ENCODE results near the gene NTM. TPM values are rescaled to one million over a fixed set of nuclear protein-coding genes. Genes with fewer than 3 reads are reported as not detected.

The NTM gene
- total RNA-seq, 1 donor from 2014 or later = 82.7 TPM

- H3K27me3 Mint-ChIP-seq (ENCODE audit: unreplicated experiment) = peaks cover 9% of the 10 kb centered on the region
- H3K4me1 Mint-ChIP-seq (ENCODE audit: unreplicated experiment) = no peaks in the 10 kb centered on the region
- H3K27ac Mint-ChIP-seq (ENCODE audit: unreplicated experiment) = no peak overlapping the region
- no peaks in the 10 kb centered on the region for H3K36me3 Mint-ChIP-seq (ENCODE audit: unreplicated experiment)
- TF ChIP-seq CTCF (IDR thresholded peaks at IDR 0.05) = no peak
- no peak for DNase-seq (ENCODE audit: extremely low spot score, unreplicated experiment)
- no peak overlapping the region for H3K4me3 Mint-ChIP-seq (ENCODE audit: unreplicated experiment)
- no peaks in the 10 kb centered on the region for H3K9me3 Mint-ChIP-seq (ENCODE audit: unreplicated experiment)
Observed at GRCh38 chr11:131538322-131538721, 167.9 kb downstream of the NTM start.

- no peaks in the 10 kb centered on the region for H3K36me3 Mint-ChIP-seq (ENCODE audit: unreplicated experiment)
- no peak for TF ChIP-seq CTCF (IDR thresholded peaks at IDR 0.05)
- H3K9me3 Mint-ChIP-seq (ENCODE audit: unreplicated experiment) = no peaks in the 10 kb centered on the region
- DNase-seq (ENCODE audit: extremely low spot score, unreplicated experiment) = no peak
- no peak overlapping the region for H3K27ac Mint-ChIP-seq (ENCODE audit: unreplicated experiment)
- no peaks in the 10 kb centered on the region for H3K4me1 Mint-ChIP-seq (ENCODE audit: unreplicated experiment)
- H3K4me3 Mint-ChIP-seq (ENCODE audit: unreplicated experiment) = no peak overlapping the region
- peaks cover 15% of the 10 kb centered on the region for H3K27me3 Mint-ChIP-seq (ENCODE audit: unreplicated experiment)
Observed at GRCh38 chr11:131540676-131541075, 170.3 kb downstream of the NTM start.

GRCh38 chr11:131543389-131544025 is 173.1 kb downstream of the NTM start:
- Mint-ChIP-seq H3K9me3 (ENCODE audit: unreplicated experiment) (no peaks in the 10 kb centered on the region), H3K4me1 (ENCODE audit: unreplicated experiment) (peaks cover 8% of the 10 kb centered on the region), H3K36me3 (ENCODE audit: unreplicated experiment) (no peaks in the 10 kb centered on the region), H3K4me3 (ENCODE audit: unreplicated experiment) (no peak overlapping the region), H3K27ac (ENCODE audit: unreplicated experiment) (no peak overlapping the region), H3K27me3 (ENCODE audit: unreplicated experiment) (peaks cover 9% of the 10 kb centered on the region)
- TF ChIP-seq CTCF (IDR thresholded peaks at IDR 0.05) = no peak
- no peak for DNase-seq (ENCODE audit: extremely low spot score, unreplicated experiment)

- Mint-ChIP-seq H3K4me1 (ENCODE audit: unreplicated experiment) (peaks cover 8% of the 10 kb centered on the region), H3K9me3 (ENCODE audit: unreplicated experiment) (no peaks in the 10 kb centered on the region), H3K4me3 (ENCODE audit: unreplicated experiment) (no peak overlapping the region), H3K36me3 (ENCODE audit: unreplicated experiment) (no peaks in the 10 kb centered on the region), H3K27ac (ENCODE audit: unreplicated experiment) (no peak overlapping the region), H3K27me3 (ENCODE audit: unreplicated experiment) (peaks cover 8% of the 10 kb centered on the region)
- no peak for DNase-seq (ENCODE audit: extremely low spot score, unreplicated experiment)
- no peak for TF ChIP-seq CTCF (IDR thresholded peaks at IDR 0.05)
Observed at GRCh38 chr11:131544591-131544990, 174.2 kb downstream of the NTM start.

- no peak for TF ChIP-seq CTCF (IDR thresholded peaks at IDR 0.05)
- no peaks in the 10 kb centered on the region for H3K36me3 Mint-ChIP-seq (ENCODE audit: unreplicated experiment)
- peak overlapping the region; percentile 60 for H3K4me3 Mint-ChIP-seq (ENCODE audit: unreplicated experiment)
- peaks cover 8% of the 10 kb centered on the region for H3K27me3 Mint-ChIP-seq (ENCODE audit: unreplicated experiment)
- DNase-seq (ENCODE audit: extremely low spot score, unreplicated experiment) = no peak
- no peaks in the 10 kb centered on the region for H3K9me3 Mint-ChIP-seq (ENCODE audit: unreplicated experiment)
- no peak overlapping the region for H3K27ac Mint-ChIP-seq (ENCODE audit: unreplicated experiment)
- peaks cover 8% of the 10 kb centered on the region for H3K4me1 Mint-ChIP-seq (ENCODE audit: unreplicated experiment)
Observed at GRCh38 chr11:131546218-131546895, 175.9 kb downstream of the NTM start.

Data from osteocyte (in vitro differentiated cells).